Activated CD4-positive, alpha-beta T cell treated with anti-CD3 and anti-CD28 coated beads for 1 hour (primary cell): ENCODE data around the gene UGP2.
A peak's percentile ranks its signal among the peaks of the same experiment; 100 is the strongest.
"Not testable (repeated sequence)": the region's sequence is repeated elsewhere in the genome, so short reads cannot be mapped to it uniquely, and the experiment has no call there.

ENCODE experiments used
- DNase-seq: peaks from one replicate; pipeline ENCODE4 v3.0.0-alpha.2; 2020

Gene UGP2

DNA sequence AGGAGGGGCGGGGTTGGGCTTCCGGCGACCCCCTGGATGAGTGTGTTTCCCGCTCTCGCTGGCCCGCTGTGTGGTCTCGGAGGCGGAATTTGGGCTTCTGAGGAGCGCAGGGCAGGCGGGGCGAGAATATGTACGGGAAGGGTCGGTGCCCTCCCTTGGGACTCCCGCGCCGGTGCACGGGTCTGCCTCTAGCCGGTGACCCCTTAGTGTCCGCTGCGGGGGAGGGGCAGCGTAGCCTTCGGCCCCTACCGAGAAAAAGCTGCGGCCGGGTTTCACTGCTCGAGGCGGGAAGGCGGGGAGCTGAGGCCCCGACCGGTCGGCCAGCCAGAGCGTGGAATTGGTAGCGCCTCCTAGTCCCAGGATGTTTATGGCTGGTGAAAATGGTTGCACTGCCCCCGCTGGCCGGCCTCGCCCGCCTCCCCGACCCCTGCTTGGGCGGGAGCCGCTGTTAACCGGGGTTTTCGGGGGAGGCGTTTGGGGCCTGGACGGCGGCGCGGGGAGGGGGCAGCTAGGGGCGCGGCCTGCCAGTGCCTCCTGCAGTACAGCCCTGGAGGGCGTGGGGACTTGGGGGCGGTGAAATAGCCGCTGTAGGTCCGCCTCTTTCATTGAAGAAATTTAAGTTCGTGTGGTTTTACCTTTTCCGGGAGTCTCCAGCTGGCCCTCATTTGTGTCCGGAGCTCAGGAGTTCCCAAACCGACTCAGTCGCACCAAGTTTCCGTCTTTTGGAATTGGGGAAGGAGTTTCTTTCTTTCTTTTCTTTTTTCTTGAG, at the start of gene UGP2:
Gene UGP2 (plus strand): TSS at position 643 of the 769 bp plus-strand sequence. CDS start 290 bp downstream, outside the sequence.
- DNase-seq = peak; percentile 66

DNA sequence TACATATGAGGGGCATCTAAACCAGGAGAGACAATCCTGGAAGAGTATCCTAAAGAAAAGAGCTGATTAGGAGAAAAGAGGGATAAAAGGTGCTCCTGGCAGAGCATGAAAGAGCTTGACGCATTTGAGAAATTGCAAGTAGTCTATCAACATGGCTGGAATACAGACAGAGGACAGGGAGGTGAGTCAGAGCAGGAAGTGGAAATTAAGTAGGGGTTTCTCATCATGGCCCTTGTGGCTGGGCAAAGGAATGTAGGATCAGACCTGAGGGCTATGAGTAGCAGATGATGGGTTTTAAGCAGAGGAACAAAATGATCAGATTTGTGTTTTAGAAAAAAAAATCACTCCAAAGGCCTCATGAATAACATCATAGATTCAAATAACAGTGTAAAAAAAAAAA, 49.2 kb upstream of the UGP2 start:
- no peak for DNase-seq

DNA sequence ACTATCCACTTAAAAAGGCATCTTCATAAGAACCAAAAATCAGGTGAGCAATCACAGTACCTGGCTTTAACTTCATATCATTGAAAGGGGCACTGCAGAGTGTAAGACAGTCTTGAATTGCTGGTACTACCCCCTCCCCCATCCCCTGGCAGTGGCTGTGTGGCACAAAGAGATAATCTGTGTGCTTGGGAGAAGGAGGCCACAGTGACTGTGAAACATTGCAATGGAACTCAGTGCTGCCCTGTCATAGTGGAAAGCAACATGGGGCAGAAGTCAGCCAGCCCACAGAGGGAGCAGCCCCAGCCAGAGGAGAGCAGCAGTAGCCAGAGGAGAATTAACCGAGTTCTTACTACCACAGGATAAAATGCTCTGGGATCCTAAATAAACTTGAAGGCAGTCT, 45.3 kb upstream of the UGP2 start:
- no peak for DNase-seq

DNA sequence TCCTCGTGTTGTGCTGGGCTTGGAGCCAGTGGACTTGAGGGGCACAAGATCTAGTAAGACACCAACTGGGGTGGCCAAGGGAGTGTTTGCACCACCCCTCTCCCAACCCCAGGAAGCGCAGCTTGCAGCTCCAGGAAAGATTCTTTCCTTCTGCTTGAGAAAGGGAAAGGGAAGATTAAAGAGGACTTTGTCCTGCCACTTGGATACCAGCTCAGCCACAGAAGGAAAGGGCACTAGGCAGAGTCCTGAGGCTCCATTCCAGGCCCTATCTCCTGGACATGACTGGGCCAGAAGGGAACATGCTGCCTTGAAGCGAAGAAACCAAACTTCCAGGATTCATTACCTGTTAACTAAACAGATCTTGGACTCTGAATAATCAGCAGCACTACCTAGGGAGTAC, 44.9 kb upstream of the UGP2 start:
- DNase-seq = no peak

DNA sequence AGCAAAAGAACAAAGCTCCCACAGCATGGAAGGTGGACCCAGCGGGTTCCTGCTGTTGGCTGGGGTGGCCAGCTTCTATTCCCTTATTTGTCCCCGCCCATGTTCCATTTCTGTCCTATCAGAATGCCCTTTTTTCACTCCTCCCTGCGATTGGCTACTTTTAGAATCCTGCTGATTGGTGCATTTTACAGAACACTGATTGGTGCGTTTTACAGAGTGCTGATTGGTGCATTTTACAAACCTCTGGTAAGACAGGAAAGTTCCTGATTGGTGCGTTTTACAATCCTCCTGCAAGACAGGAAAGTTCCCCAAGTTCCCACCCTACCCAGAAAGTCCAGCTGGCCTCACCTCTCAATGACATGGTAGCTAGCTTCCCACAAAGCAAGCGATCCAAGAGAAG, 40.2 kb upstream of the UGP2 start:
- DNase-seq = no peak

DNA sequence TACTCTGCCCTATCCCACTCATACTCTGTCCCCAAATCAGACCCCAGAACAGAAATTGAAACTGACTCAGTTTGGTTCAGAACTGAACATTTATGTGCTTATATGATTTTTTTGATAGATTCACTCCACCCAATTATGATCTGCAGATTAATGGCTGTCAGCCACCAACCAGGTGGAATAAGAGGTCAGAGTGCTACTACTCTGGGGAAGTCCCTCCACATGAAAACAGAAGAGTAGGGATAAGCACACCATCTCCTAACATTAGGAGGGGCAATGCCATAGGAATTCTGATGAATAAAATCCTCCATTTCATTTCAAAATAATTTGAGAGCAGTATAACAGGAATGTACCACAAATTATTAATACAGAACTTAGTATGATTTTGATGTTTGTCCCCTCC, 36.3 kb upstream of the UGP2 start:
- DNase-seq = no peak

DNA sequence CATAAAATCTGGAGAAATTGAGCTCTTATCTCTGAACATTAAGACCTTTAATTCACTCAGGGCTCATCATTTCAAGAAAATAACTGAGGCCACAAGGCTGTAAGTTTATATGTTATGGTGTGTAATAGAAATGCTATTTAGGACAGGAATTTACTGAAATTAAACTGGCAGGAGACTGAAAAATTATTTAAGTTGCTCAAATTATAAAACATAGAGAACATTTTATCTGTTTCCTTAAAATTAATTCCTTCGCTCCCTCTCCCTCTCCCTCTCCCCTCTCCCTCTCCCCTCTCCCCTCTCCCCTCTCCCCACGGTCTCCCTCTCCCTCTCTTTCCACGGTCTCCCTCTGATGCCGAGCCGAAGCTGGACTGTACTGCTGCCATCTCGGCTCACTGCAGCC, 33.7 kb upstream of the UGP2 start:
- DNase-seq = not testable (repeated sequence)

DNA sequence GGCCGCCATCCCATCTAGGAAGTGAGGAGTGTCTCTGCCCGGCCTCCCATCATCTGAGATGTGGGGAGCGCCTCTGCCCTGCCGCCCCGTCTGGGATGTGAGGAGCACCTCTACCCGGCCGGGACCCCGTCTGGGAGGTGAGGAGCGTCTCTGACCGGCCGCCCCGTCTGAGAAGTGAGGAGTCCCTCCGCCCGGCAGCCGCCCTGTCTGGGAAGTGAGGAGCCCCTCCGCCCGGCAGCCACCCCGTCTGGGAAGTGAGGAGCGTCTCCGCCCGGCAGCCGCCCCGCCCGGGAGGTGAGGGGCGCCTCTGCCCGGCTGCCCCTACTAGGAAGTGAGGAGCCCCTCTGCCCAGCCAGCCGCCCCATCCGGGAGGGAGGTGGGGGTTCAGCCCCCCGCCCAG, 32.8 kb upstream of the UGP2 start:
- not testable (repeated sequence) for DNase-seq

DNA sequence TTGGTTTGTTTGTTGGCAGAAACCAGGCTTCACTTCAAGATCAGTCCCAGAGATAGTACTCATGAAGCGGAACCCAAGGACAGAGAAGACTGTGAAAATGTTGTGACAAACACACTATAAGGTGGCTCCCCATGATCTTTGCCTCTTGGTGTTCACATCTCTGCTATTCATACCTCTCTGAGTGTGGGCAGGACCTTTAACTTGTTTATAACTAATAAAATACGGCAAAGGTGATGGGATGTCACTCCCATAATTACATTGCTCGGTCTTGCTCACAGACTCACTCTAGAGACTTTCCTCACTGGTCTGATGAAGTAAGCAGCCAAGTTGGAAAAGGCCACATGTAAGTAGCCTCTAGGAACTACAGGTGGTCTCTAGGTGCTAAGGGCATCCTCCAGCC, 30.6 kb upstream of the UGP2 start:
- no peak for DNase-seq

DNA sequence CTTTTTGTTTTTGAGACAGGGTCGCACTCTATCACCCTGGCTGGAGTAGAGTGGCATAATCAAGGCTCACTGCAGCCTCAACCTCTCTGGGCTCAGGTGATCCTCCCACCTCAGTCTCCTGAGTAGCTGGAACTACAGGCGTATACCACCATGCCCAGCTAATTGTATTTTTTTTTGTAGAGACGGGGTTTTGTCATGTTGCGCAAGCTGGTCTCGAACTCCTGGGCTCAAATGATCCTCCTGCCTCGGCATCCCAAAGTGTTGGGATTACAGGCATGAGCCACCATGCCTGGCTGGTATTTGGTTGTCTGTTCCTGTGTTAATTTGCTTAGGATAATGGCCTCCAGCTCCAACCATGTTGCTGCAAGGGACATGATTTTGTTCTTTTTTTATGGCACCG, 29.8 kb upstream of the UGP2 start:
- not testable (repeated sequence) for DNase-seq

DNA sequence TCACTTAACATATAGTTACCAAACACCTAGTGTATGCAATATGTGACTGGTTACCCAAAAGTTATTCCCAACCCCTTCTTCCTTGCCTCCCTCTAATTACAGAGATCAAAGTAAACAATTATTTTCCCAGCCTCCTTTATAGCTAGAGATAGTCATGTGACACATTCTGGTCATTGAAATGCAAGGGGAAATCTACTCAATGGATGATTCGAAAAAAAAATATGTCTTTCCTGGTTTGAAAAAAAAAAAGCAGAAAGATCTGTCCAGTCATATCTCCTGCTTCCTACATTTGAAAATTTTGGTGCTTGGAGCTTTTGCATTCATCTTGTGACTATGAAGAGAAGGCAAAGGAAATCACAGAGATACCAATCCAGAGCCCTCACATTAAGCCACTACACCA, 27.6 kb upstream of the UGP2 start:
- DNase-seq = no peak

DNA sequence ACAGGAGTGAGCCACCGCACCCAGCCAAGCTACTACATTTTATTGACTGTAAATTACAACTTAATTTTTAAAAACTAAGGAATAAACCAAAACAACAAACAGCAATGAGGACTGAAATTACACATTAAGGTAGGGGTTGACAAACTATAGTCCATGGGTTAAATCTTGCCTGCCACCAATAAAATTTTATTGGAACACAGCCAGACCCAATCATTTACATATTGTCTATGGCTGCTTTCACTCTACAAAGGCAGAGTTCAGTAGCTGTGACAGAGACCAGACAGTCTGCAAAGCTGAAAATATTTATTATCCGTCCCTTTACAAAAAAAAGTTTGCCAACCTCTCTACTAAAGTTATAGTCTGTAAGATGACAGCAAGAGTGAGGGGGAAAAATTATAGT, 24.3 kb upstream of the UGP2 start:
- no peak for DNase-seq

DNA sequence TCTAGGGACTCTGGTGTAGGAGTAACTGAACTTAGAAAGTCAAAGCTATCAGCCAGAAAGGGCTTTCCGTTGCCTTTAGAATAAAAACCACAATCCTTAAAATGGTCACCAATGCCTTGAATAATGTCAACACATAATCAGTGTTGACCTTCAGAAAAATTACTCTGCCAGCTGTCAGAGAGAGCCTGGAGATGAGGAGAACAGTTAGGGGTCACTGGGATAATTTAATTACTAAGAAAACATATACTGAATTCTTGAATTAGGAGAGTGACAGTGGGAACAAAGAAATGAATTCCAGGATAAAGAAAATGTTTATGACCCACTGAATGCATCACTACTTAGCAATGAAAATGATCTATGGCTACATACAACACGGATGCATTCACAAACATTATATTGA, 23.4 kb upstream of the UGP2 start:
- DNase-seq = no peak

DNA sequence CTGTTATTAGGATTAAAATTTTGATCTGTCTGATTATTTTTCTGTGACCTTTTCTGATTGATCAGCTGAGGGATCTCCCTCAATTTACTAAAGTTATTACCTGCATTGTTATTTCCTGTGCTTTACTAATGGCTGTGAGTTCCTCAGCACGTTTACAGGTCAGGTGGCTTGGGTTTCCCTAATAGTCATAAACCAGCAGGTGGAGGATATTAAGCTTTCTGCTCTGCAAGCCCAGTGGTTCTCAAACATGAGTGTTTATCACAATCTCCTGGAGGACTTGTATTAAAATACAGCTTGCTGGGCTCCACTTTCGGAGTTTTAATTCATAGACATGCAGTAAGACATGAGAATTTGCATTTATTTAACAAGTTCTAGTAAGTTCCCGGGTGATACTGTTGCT, 22.4 kb upstream of the UGP2 start:
- no peak for DNase-seq

DNA sequence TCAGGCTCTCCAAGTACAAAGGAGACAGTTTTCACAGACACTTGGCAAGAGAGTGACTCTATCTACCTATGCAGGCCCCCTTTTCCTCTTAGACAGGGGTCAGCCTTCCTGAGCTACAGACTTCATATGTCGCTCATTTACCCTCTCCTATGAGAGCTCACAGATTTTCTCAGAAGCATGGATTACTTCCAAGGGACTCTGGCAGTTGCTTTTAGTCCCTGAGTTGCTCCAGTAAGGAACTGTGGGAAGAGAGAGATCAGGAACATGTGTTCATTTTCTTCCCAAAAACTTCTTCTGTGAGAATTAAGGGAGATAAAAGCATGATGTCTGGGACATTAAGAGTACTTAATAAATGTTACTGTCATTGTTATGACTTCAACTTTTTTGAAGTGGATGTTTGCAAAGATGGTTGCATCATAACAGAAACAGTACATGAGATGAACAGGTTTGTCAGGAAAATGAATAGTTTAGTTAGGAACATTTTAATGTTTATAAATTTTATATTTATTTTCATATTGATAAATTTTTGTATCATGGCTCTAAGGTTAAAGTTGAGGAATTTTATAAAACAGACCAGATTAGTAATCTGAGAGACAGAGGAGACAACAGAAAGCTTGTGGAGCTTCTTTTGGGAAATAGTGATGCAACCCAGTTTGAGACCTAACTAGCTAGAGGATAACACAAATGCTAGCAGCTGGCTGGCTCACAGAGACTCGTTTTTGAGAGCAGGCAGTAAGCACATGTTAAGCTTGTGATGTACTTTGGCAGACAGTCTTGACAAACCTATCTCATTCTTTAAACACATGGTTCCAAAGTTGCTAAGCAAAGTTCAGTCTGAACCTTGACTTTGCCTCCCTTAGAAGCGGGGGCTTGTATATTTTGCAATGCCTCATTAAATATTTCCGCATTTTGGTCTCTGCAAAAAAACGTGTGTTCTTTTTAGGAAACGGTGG, 21.7 kb upstream of the UGP2 start:
- DNase-seq = no peak

DNA sequence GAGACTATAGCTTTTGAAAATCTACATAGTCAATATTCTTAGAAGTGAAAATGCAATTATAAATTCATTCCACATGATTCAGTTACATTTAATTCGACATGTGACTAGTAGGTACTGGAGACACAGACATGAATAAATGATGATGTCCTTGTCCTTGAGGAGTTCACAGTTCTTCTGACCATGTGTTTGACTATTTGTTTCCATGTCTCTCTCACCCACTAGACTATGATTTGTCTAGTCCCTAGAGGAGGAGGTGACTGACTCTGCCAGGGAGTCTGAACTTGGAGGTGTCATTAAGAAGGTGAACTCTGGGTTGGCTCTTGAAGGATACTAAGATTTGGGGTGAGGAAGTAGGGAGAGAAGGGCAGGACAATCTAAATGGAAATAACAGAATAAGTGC, 20.7 kb upstream of the UGP2 start:
- no peak for DNase-seq

DNA sequence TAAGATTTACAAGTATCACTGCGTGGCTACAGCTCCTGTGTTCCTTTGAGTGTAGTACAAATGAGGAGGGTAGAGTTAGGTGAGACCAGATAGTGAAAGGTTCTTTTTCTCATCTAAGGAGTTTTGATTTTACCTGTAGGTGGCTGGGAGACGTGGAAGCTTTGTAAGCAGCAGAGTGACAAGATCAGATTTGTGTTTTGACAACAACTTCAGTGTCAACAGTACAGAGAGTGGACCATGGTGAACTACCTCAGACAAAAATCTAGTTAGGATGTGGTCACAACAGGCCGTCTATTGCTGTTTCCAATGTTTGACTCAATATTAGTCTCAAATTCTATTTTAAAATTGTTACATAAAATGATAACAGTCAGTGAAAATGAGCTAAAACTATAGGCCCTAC, 20.3 kb upstream of the UGP2 start:
- no peak for DNase-seq

DNA sequence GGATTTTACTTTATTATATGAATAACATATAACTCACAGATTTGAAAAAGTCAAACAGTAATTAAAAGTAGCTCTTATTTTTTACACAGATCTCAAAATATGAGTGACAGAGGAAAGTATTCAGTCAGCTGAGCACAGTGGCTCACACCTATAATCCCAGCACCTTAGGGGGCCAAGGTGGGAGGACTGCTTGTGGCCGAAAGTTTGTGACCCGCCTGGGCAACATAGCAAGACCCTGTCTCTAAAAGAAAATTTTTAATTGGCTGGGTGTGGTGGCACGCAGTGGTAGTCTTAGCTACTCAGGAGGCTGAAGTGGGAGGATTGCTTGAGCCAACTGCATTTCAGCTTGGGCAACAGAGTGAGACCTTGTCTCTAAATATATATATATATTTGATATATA, 19.2 kb upstream of the UGP2 start:
- no peak for DNase-seq

DNA sequence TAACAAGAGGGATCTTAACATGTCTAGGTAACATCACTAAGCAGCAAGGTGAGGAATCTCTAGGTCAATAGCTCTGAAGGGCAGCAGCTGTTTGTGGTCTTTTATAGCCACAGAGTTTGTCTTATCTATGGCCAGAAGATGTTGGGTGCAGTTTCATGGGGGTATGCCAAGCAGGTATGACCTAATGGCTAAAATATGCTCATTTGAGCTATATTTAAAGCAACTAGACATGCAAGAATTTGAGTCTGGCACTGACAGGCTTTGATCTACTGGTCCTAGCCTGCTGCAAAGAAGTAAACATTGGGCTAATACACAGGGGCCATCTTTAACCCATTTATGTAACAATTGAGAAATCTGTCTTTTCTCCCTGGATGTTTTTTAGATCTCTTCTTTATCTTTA, 13.9 kb upstream of the UGP2 start:
- DNase-seq = no peak

DNA sequence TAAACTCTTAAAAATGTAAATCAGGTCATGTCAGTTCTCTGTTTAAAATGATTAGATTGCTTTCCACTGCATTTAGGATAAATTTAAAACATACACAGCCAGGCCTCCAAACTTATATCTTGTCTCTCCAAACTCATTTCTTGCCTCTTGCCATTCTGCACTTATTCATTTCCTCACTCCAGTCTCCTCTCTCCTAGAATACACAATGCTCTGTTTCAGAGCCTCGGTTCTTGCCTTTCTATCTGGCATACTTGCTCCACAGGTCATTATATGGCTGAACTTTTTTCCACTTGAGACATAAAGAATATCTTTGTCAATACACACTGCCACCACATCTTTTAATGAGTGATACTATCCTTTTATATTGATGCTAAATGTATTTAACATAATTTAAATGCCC, 10.5 kb upstream of the UGP2 start:
- DNase-seq = no peak

DNA sequence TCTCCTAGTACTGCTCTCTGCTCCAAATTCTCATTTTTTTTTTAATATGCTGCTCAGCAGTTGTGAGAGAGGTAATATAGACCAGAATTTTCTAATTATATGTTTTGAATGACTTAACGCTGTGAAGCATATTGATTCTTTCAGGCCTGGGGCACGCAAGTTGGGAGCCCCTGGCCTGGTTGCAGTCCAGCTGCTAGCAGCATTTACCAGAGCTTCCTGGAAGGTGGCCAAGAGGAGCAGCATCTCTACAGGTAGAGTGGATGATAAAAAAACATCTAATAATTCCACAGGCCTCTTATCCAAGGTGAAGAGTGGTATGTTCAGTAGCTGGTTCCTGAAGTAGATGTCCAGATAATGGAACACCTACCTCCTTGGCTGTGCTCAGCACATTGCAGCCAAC, 7.3 kb upstream of the UGP2 start:
- no peak for DNase-seq

DNA sequence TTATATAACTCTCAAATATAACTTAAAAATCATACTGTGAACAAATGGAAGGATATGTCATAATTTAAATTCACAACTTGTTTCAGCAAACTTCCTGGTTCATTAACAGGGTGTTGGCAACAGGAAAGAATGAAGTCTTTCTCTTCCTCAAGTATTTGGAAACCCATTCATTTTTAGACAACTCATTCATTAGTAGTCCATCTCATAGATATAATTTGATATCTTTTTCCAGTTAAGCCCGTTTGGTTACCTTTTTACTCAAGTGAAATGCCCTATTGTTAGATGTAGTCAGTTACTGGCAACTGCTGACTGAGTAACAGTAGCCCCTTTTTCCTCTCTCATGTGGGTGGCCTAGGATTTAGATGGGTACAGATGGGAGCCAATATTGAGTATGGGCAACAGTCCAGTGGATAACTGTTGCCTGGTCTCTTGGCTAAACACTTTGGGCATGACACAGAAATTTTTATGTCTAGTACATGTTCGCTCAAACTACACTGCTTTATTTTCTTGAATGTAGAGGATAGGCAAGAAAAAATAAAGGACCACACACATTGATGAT, 4.6 kb upstream of the UGP2 start:
- DNase-seq = no peak

DNA sequence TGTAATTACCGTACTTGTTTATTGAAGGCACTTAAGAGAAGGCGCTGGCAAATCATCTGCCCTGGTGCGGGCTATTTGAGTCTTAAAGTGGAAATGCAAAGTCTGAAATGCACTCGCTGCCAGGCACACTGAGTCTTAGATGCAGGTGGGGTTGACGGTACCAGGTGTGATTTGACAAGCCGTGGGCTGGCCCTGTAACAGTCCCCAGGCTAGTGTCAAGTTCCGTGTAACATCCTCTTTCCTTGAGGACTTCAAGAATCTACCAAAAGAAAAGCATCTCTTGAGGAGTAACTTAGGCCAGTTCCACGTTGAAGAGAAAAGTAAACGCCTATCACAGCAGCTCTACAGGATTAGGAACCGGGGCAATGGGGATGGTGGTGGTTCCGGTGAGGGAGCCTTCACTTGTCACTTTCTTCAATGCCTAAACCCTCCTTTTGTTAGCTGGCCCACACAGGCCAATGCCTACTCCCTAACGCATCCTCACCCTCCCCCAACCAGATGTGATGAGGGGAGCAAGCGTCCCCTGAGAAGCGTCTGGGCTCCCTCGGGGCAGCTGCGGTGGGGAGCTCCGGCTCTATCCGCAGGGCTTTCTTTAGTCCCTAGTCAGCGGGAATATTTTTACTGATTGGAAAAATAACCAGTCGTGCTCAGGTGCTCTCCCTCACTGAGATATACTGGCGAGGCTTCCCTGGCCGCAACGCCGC, 1.5 kb upstream of the UGP2 start:
- no peak for DNase-seq
